ENCODE results near the gene RALGPS1. TPM values are rescaled to one million over a fixed set of nuclear protein-coding genes. Genes with fewer than 3 reads are reported as not detected.
A peak's percentile ranks its signal among the peaks of the same experiment; 100 is the strongest.

The RALGPS1 gene
- total RNA-seq, 1 experiment from 2014 or later = 18.6 TPM

GRCh38 chr9:127224178-127224882 is 309.7 kb downstream of the RALGPS1 start:
- Histone ChIP-seq H3K27ac (ENCODE audit: insufficient read length, low read depth, low read length) (no peak overlapping the region), H3K9ac (ENCODE audit: extremely low read depth, insufficient read length, low read length) (peak overlapping the region; percentile 61), H2BK15ac (ENCODE audit: low read depth, low read length) (no peak overlapping the region), H3K79me1 (ENCODE audit: insufficient read depth, low read depth, low read length, poor library complexity, severe bottlenecking) (no peaks in the 10 kb centered on the region), H4K20me1 (ENCODE audit: control insufficient read depth, insufficient read depth, insufficient read length) (no peaks in the 10 kb centered on the region), H2AK5ac (ENCODE audit: insufficient read length, low read length) (no peak overlapping the region), H3K23ac (ENCODE audit: insufficient read length, low read depth, low read length) (no peak overlapping the region), H2AFZ (ENCODE audit: low read length) (no peak overlapping the region), H2BK5ac (ENCODE audit: insufficient read length, low read length) (no peak overlapping the region), H3K23me2 (ENCODE audit: insufficient read length, low read depth, low read length, poor library complexity, severe bottlenecking) (peaks cover 11% of the 10 kb centered on the region), H3K4me1 (ENCODE audit: insufficient read depth, low read length) (no peaks in the 10 kb centered on the region), H4K8ac (replicated peaks; ENCODE audit: insufficient read length, low read depth, low read length) (no peak overlapping the region), H3K56ac (ENCODE audit: insufficient read length, low read depth, low read length) (no peak overlapping the region), H3K27me3 (ENCODE audit: insufficient read depth, low read length) (no peaks in the 10 kb centered on the region; the same call in 1 of the 2 replicates), H3K18ac (ENCODE audit: insufficient read length, low read depth, low read length) (peak overlapping the region; percentile 94), H2BK20ac (ENCODE audit: low read depth, low read length, poor library complexity, severe bottlenecking) (no peak overlapping the region), H3T11ph (ENCODE audit: low read length) (no peak overlapping the region), H3K79me2 (ENCODE audit: insufficient read depth, low read length) (no peaks in the 10 kb centered on the region), H3K4me2 (ENCODE audit: insufficient read depth, insufficient read length, low read length) (peak overlapping the region; percentile 84), H2BK12ac (ENCODE audit: insufficient read length, low read depth, low read length) (no peak overlapping the region), H3K4ac (ENCODE audit: low read depth, low read length) (no peak overlapping the region), H4K5ac (ENCODE audit: insufficient read length, low read depth, low read length) (no peak overlapping the region), H3K9me3 (ENCODE audit: control insufficient read depth, low read depth, low read length) (no peaks in the 10 kb centered on the region), H2BK120ac (ENCODE audit: low read depth, low read length, poor library complexity, severe bottlenecking) (no peak overlapping the region), H3K14ac (ENCODE audit: insufficient read depth, low read length) (peak overlapping the region; percentile 82), H4K91ac (ENCODE audit: insufficient read length, low read depth, low read length) (no peak overlapping the region)
- Mint-ChIP-seq H3K27me3 (ENCODE audit: low read depth) (peaks cover 42% of the 10 kb centered on the region), H3K4me1 (peaks cover 14% of the 10 kb centered on the region in 2 experiments), H3K27ac (peak overlapping the region; percentile 93 to 98 (median 94); a peak in 5 of 7 replicates), H3K9me3 (no peaks in the 10 kb centered on the region; a peak in 1 of 5 replicates), H3K4me3 (peak overlapping the region; percentile 77 to 90), H3K36me3 (ENCODE audit: insufficient read depth in 1 of 3, low read depth in 3 of 3) (peaks cover 0 to 2% (median 0%) of the 10 kb centered on the region in 3 experiments; a peak in 2 of 7 replicates)
- WGBS (ENCODE audit: extremely low coverage, insufficient read length, low lambda C conversion rate) = no CpG with 5 or more reads among the region's 56 CpGs
- TF ChIP-seq CTCF (conservative IDR thresholded peaks at IDR 0.05) = peak; percentile 25; the same call in 2 of the 3 replicates
- peak; percentile 99 for DNase-seq

Data from H9 (cell line).